Stimulated activated CD4-positive, alpha-beta T cell treated with anti-CD3 and anti-CD28 coated beads, Interleukin-1b, Interleukin-23, amount 100 ng/mL, for 24 hours (primary cell): ENCODE measurements around the gene SNX7.

ENCODE experiments used
- DNase-seq, 4 experiments: peaks; one replicate each; pipeline ENCODE4 v3.0.0-alpha.2; 2020; ENCODE audit warnings: low read depth in 4 of 4, low spot score in 1 of 4

SNX7 gene

GRCh38 chr1:98696077-98696476 lies 34.6 kb downstream of the SNX7 start:
- no peak for DNase-seq

- DNase-seq, result no peak
These were observed 36.3 kb downstream of the SNX7 start for GRCh38 chr1:98697781-98698180.

- no peak for DNase-seq
These were observed 37.1 kb downstream of the SNX7 start for GRCh38 chr1:98698625-98699024.

GRCh38 chr1:98700228-98700627 lies 38.7 kb downstream of the SNX7 start:
- DNase-seq, result no peak

- DNase-seq, result no peak
These were observed 41.5 kb downstream of the SNX7 start for GRCh38 chr1:98702976-98703375.

GRCh38 chr1:98704474-98704873 lies 43.0 kb downstream of the SNX7 start:
- no peak for DNase-seq

GRCh38 chr1:98704971-98705370 lies 43.5 kb downstream of the SNX7 start:
- DNase-seq, result no peak

- DNase-seq, result no peak
These were observed 44.1 kb downstream of the SNX7 start for GRCh38 chr1:98705591-98705990.

GRCh38 chr1:98706173-98706843 lies 44.8 kb downstream of the SNX7 start:
- no peak for DNase-seq

GRCh38 chr1:98707556-98707955 lies 46.0 kb downstream of the SNX7 start:
- no peak for DNase-seq

GRCh38 chr1:98709906-98710305 lies 48.4 kb downstream of the SNX7 start:
- DNase-seq, result no peak

- no peak for DNase-seq
These were observed 62.1 kb downstream of the SNX7 start for GRCh38 chr1:98723574-98723973.

GRCh38 chr1:98732985-98733781 lies 71.7 kb downstream of the SNX7 start:
- DNase-seq, result no peak

- no peak for DNase-seq
These were observed 72.2 kb downstream of the SNX7 start for GRCh38 chr1:98733782-98734112.

GRCh38 chr1:98735756-98736155 lies 74.2 kb downstream of the SNX7 start:
- no peak for DNase-seq

GRCh38 chr1:98737835-98738234 lies 76.3 kb downstream of the SNX7 start:
- no peak for DNase-seq

GRCh38 chr1:98739762-98740161 lies 78.2 kb downstream of the SNX7 start:
- DNase-seq, result no peak

- DNase-seq, result no peak
These were observed 79.6 kb downstream of the SNX7 start for GRCh38 chr1:98741164-98741563.

GRCh38 chr1:98749152-98749756 lies 87.7 kb downstream of the SNX7 start:
- DNase-seq, result no peak

- DNase-seq, result no peak
These were observed 92.7 kb downstream of the SNX7 start for GRCh38 chr1:98754176-98754575.

- DNase-seq, result no peak
These were observed 99.8 kb downstream of the SNX7 start for GRCh38 chr1:98761219-98761865.
